ENCODE measurements around the gene VIL1. TPM values are rescaled to one million over a fixed set of nuclear protein-coding genes. Genes with fewer than 3 reads are reported as not detected.

Gene VIL1
- total and polyA plus RNA-seq, 2 of the 13 experiments (the other 11 are each of a cell fraction or from before 2014, with no cell fraction given): 287 to 301 TPM

DNA sequence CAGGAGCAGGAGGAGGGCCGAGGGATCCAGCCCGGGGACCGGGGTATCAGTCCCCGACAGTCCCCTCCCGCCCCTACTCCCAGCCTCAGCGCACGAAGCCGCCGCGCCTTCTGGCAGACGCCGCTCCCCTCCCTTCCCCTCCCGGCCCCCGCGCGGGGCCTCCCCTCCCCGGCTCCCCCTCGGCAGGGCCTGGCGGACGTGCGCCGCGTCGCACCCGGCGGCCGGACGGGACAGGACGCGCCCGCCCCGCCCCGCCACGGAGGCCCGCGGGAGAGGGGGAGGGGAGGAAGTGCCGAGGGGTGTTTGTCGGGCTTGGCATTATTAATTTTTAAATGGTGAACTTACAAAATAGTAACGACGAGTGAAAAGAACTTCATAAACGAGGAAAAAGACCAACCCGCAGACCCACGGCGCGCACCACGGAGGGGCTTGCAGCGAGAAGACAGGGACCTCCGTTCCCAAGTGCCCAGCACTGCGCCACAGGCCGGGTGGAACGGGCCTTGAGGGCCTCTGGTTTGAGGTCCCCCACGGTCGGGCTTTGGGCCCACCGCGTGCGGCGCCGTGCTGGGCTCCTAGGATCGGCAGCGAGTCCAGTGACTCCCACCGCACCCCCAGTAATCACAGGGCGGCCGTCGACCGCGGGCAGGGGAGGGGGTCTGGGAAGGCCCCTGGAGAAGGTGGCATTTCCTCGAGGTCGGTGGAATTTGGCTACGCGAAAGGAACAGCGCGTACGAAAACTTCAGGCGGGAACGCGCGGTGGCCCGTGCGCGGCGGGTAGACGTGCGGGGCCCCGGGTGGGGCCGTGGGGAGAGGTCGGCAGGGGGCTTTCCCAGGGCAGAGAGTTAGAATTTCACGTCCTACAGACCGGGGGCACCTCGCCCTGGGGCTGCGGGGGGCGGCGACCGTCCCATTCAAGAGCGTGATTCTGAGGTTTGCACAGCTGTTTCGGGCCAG lies 20.2 kb upstream of the VIL1 start (continued):
- TF ChIP-seq ZSCAN12 (CRISPR knock-in tag; IDR thresholded peaks at IDR 0.05) (peak; percentile 9; the same call in 1 of the 2 replicates), FOSL1 (CRISPR knock-in tag; IDR thresholded peaks at IDR 0.05; ENCODE audit: borderline replicate concordance) (no peak; the same call in 1 of the 2 replicates), NFIB (CRISPR knock-in tag; IDR thresholded peaks at IDR 0.05; ENCODE audit: borderline replicate concordance) (no peak), ZNF556 (CRISPR knock-in tag; IDR thresholded peaks at IDR 0.05; ENCODE audit: borderline replicate concordance) (no peak; the same call in 1 of the 2 replicates), ATRX (CRISPR knock-in tag; IDR thresholded peaks at IDR 0.05; ENCODE audit: borderline replicate concordance) (no peak), ZNF256 (CRISPR knock-in tag; conservative IDR thresholded peaks at IDR 0.05) (no peak; the same call in 1 of the 2 replicates), SRF (IDR thresholded peaks at IDR 0.05; ENCODE audit: low read depth, low read length) (no peak), PAX8 (CRISPR knock-in tag; IDR thresholded peaks at IDR 0.05; ENCODE audit: borderline replicate concordance) (peak; percentile 73; the same call in 1 of the 2 replicates), ZNF143 (CRISPR knock-in tag; IDR thresholded peaks at IDR 0.05) (no peak), DR1 (CRISPR knock-in tag; IDR thresholded peaks at IDR 0.05) (no peak; the same call in none of the 2 replicates), HMG20B (CRISPR knock-in tag; conservative IDR thresholded peaks at IDR 0.05) (no peak; the same call in 1 of the 2 replicates), NFE2L2 (IDR thresholded peaks at IDR 0.05; ENCODE audit: low read length) (no peak), ZBTB1 (CRISPR knock-in tag; IDR thresholded peaks at IDR 0.05; ENCODE audit: borderline replicate concordance) (no peak), ZSCAN31 (CRISPR knock-in tag; IDR thresholded peaks at IDR 0.05; ENCODE audit: low read depth) (no peak; the same call in 1 of the 2 replicates)
- TF ChIP-seq, protein P1, sequence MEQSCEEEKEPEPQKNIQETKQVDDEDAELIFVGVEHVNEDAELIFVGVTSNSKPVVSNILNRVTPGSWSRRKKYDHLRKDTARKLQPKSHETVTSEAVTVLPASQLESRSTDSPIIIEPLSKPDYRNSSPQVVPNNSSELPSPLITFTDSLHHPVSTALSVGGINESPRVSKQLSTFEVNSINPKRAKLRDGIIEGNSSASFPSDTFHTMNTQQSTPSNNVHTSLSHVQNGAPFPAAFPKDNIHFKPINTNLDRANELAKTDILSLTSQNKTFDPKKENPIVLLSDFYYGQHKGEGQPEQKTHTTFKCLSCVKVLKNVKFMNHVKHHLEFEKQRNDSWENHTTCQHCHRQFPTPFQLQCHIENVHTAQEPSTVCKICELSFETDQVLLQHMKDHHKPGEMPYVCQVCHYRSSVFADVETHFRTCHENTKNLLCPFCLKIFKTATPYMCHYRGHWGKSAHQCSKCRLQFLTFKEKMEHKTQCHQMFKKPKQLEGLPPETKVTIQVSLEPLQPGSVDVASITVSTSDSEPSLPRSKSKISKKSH (CRISPR knock-in tag; IDR thresholded peaks at IDR 0.05; ENCODE audit: borderline replicate concordance): peak; percentile 67; the same call in 1 of the 2 replicates
- TF ChIP-seq, protein P2, sequence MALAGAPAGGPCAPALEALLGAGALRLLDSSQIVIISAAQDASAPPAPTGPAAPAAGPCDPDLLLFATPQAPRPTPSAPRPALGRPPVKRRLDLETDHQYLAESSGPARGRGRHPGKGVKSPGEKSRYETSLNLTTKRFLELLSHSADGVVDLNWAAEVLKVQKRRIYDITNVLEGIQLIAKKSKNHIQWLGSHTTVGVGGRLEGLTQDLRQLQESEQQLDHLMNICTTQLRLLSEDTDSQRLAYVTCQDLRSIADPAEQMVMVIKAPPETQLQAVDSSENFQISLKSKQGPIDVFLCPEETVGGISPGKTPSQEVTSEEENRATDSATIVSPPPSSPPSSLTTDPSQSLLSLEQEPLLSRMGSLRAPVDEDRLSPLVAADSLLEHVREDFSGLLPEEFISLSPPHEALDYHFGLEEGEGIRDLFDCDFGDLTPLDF (CRISPR knock-in tag; IDR thresholded peaks at IDR 0.05): peak; percentile 13; the same call in 1 of the 2 replicates
- TF ChIP-seq, protein P3, sequence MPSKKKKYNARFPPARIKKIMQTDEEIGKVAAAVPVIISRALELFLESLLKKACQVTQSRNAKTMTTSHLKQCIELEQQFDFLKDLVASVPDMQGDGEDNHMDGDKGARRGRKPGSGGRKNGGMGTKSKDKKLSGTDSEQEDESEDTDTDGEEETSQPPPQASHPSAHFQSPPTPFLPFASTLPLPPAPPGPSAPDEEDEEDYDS (CRISPR knock-in tag; IDR thresholded peaks at IDR 0.05): no peak
- TF ChIP-seq, protein P4, sequence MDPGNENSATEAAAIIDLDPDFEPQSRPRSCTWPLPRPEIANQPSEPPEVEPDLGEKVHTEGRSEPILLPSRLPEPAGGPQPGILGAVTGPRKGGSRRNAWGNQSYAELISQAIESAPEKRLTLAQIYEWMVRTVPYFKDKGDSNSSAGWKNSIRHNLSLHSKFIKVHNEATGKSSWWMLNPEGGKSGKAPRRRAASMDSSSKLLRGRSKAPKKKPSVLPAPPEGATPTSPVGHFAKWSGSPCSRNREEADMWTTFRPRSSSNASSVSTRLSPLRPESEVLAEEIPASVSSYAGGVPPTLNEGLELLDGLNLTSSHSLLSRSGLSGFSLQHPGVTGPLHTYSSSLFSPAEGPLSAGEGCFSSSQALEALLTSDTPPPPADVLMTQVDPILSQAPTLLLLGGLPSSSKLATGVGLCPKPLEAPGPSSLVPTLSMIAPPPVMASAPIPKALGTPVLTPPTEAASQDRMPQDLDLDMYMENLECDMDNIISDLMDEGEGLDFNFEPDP (CRISPR knock-in tag; conservative IDR thresholded peaks at IDR 0.05): no peak
- TF ChIP-seq, protein P5, sequence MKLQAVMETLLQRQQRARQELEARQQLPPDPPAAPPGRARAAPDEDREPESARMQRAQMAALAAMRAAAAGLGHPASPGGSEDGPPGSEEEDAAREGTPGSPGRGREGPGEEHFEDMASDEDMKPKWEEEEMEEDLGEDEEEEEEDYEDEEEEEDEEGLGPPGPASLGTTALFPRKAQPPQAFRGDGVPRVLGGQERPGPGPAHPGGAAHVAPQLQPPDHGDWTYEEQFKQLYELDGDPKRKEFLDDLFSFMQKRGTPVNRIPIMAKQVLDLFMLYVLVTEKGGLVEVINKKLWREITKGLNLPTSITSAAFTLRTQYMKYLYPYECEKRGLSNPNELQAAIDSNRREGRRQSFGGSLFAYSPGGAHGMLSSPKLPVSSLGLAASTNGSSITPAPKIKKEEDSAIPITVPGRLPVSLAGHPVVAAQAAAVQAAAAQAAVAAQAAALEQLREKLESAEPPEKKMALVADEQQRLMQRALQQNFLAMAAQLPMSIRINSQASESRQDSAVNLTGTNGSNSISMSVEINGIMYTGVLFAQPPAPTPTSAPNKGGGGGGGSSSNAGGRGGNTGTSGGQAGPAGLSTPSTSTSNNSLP (IDR thresholded peaks at IDR 0.05; ENCODE audit: low read depth, low read length): no peak
- TF ChIP-seq, protein P6, sequence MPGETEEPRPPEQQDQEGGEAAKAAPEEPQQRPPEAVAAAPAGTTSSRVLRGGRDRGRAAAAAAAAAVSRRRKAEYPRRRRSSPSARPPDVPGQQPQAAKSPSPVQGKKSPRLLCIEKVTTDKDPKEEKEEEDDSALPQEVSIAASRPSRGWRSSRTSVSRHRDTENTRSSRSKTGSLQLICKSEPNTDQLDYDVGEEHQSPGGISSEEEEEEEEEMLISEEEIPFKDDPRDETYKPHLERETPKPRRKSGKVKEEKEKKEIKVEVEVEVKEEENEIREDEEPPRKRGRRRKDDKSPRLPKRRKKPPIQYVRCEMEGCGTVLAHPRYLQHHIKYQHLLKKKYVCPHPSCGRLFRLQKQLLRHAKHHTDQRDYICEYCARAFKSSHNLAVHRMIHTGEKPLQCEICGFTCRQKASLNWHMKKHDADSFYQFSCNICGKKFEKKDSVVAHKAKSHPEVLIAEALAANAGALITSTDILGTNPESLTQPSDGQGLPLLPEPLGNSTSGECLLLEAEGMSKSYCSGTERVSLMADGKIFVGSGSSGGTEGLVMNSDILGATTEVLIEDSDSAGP (CRISPR knock-in tag; IDR thresholded peaks at IDR 0.05; ENCODE audit: borderline replicate concordance): peak; percentile 36

Data from HepG2 (cell line).